GM18873 (cell line): ENCODE data around the gene VAV2.

ENCODE experiments used
- ATAC-seq: cut with Tn5 transposase; IDR thresholded peaks from one replicate; pipeline ENCODE4 v1.9.1; 2021; ENCODE audit warnings: mild to moderate bottlenecking, moderate library complexity, moderate number of reproducible peaks; ENCODE audit not compliant: unreplicated experiment, low FRiP score

Gene VAV2

DNA sequence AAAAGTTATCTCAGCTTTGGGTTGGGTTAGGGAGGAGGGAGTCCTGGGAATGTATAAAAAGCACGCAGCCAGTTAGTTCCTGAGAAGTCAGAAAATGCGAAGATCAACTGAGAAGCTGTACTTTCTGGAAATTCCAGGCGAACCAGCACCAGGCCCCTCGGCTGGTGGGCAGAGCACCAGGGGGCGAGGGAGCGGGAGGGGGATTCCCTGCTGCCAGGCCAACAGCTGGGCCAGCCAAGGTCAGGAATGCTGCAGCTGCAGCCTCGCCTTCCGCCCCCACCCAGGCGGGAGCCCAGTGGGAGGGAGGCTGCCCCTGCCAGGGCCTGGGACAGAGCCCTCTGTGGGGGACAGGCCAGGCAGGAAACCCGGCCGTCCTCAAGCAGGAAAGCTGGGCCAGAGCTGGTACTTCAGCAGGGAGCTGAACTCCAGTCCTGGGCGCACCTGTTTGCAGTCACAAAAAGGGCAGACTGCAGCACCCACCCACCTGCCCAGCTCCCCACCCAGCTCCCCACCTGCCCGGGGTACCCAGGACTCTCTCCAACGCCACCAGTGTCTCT is 35.5 kb downstream of the VAV2 start:
- ATAC-seq, result no peak

DNA sequence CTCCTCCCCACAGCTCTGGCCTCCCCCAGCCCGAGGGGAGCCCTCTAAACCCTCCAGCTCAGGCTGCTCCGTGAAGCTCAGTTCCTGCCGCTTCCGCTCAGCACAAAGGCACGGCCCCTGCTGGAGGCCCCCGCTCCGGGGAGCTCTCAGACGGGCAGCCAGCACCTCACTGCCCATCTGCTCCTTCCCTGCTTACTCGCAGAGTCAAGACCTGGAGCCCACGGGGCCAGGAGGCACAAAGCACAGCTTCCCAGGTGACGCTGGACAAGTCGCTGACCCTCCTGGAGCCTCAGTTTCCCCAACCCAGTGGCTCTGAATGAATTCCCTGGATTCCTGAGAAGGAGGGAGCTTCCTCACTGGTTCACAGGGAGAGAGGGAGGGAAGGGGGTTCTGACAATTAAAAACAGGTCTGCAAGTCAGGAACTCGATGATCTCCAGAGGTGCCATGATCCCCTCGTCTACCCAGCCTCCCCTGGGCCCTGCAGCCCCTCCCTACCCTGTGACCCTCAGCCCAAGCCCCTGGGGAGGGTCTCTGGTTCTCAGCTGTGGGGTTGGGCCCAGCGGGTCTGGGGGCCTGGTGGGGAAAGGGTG is 36.2 kb downstream of the VAV2 start:
- ATAC-seq, result no peak

GRCh38 chr9:133954862-133955529 is 37.1 kb downstream of the VAV2 start:
- ATAC-seq, result no peak

DNA sequence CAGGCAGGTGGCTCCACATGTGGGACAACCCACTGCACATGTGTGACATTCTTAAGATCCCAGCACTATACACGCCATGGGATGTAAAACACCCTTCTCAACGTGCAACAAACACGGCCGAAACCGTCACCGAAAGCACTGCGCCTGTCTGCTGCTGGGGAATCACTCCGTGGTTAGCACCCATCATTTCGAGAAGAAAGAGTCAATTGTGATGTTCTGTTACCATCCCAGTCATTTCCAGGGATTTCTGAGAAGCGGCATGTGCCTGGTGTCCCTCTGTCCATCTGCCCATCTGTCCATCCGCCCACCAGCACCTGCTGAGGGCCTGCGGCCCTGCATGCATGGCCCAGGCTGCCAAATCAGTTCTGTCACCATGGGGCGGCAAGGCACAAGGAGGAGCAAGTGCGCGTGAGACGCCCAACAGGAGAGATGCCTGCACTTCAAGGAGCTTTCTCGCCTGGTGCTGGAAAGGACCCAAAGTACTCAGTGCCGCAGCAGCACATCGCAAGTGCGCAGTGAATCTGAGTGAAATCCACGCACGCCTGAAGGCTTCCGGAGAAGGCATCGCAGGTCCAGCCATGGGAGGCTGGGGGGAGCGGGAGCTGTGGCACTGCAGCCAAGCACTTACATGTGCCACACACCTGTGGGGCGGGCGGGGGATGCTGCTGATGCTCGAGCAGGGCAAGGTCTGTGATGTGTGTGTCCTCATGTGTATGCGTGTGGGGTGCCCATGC is 38.0 kb downstream of the VAV2 start:
- ATAC-seq, result no peak

- ATAC-seq, result no peak
These were observed 38.5 kb downstream of the VAV2 start for GRCh38 chr9:133953621-133953975.

- ATAC-seq, result no peak
These were observed 39.2 kb downstream of the VAV2 start for GRCh38 chr9:133952598-133953550.

DNA sequence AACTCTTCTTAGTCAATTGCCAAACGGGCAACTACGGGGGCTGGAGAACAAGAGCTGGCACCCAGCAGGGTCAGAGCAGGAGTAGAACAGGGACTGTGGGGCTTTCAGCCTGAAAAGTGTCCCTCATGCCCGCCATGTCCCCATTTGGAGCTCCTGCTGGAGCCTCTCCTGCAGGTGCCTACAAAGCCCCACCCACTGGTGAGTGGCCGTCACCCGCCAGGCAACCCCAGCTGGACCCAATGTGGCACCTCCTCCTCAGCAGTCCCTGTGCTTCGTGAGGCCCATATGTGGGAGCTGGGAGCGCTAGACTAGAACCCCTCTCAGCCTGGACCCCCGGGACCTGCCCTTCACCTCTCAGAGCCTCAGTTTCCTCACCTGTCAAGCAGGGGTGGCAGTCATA is 40.9 kb downstream of the VAV2 start:
- ATAC-seq, result no peak

DNA sequence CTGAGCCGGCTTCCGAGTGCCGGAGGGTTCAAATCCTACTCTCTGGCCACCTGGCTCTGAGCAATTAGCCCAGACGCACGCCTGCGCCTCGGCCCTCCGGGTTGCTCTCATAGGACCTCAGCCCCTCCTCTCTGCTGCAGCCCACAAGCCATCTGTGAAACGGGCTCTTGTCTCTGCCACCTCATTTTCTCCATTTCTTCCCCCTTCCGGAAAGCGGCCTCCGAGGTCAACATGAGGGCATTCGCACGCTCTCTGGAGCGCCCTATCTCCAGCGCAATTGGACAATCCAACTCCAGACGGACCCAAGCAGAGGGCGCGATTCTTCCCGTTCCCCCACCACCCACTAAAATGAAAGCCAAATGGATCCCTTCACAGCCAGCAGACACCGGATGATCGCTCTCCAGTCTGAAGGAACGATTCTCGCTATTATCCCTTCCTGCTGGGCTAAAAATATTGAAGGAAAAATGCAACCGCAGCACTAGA is 41.5 kb downstream of the VAV2 start:
- no peak for ATAC-seq

DNA sequence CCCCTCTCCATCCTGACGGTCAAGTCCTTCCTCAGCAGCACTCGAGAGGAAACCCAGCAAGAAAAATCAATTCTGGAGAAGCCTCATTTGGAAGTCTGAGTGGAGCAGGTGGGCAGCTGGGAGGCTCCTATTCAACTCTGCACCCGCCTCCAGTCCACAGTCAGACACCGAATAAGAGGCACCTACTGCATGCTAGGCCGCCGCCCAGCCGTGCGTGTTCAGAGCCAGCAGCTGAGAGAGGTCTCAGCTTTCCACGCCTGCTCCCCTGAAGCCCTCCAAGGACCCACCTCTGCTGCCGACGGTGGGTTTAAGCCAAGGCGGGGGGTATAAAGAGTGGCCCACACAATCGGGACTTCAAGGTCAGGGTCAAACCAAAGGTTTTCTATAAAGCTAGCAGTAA is 41.9 kb downstream of the VAV2 start:
- no peak for ATAC-seq

DNA sequence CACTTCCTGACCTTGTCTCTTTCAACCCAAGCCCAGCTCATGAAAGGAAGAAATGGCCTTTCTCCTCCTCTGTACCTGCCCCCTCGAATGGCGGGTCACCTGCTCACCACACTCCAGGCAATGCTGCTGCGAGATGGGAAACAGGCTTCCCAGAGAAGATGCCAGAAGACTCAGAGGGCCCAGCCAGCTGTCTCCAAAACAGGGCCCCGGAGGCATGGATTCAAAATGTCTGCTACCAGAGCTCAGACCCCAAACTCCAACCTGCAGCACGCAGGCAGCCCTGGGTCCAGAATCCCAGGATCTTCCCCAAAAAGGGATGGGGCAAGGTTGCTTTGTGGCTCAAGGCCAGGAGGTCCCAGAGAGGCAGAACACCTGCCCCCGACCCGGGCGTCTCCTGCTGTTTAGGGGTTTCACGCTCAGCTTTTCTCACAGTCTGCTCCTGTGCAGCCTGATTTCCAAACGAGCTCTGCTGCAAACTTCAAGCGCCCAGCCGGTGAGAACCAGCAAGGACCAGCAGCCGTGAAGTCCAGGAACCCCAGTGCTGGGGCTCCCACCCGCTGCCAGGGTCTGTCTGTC is 42.5 kb downstream of the VAV2 start:
- ATAC-seq, result no peak

DNA sequence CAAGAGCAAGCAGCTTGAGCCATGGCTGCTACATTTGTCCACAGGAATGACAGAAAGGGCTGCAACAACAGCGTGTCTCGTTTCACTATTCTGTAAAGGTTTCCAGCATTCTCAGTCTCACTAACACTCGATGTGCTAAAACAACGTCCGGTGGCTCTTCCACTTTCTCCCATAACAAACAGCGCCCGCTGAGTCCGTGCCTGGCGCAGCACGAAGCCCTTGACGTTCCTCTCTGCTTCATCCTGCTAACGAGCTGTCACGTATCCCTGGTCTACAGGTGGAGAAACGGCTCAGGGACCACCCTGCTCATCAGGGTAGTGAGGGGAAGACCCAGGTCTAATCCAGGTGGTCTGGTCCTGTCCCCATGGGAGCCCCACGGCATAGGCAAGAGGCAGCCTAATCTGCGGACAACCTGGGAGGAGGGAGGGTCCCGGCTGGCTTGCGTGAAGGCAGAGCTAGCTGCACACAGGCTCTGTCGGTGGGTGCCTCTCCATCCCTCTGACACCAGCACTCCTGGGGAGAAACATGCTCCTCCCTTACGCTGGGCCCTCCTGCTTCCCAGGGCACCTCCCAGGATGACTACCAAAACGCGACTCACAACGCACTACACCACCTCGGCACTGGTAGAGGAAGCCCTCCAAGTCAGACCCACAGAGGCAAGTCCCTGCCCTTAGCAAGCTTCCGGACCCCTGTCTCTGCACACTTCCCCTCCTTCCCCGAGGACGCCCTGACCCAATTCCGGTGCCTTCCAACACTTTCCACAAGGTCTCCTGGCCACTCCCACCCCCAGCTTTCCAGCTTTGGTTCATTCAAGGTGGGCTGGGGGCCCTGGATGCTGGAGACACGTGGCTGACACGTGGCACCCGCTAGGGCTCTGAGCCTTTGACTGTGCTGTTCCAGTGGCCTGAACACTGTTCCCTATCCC is 43.3 kb downstream of the VAV2 start:
- ATAC-seq, result no peak

GRCh38 chr9:133948131-133948530 is 44.0 kb downstream of the VAV2 start:
- no peak for ATAC-seq

DNA sequence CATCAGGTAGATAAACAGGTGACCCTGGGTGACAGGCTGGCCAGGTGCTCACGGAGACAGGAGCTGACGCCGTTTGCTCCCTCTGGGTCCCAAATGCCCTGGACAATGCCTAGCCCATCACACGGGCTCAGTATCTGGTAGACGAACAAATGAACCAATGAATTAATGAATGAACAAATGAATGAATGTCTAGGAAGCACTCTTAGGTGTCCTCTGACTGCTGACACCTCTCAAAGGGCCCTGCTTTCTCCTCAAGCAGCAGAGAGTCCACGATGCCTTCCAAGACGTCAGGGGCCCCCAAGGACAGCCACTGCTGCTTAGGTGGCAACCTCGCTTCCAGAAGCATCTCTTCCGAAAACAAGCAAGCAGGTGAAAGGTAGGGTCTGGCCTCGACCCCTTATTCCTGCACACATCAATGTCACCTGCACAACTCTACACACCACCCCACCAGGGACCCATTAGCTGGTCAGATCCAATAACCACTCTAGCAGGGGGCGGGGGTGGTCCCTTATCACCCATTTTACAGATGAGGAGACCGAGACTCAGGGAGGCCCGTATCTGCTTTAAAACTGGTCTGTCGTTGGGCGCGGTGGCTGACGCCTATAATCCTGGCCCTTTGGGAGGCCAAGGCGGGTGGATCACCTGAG is 45.2 kb downstream of the VAV2 start:
- ATAC-seq, result no peak

DNA sequence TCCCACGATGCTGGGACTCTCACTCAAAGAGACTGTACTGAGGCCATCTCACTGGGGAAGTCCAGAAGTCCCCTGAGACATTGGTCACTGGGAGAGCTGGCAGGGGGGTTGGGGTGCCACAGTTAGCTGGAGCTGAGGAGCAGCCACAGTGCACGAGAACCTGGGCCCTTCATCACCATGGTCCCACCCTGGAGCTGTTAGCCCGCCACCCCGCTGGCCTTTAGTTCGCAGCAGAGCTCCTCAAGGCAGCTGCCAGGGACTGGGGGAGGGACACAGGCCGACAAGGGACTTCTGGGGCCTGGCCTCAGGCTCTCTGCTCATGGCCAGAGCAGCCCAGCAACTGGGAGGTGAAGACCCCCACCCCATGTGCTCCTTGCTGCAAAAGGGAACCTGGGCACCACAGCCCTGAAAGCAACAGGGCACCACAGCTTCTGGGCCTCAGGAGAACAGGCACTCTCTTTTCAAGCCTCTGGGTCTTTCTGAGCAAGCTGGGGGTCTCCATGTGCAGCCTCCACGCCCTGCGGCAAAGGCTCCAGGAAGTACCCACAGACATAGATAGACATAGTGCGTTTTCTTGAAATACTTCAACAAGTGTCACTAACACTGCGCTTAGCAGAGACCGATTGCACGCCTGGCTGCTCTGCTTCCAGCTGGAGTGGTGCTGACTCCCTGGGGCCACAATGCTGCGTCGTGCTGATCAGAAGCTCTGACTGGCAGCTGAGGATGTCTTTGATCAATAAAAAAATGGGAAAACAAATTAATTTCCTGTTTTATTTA is 46.0 kb downstream of the VAV2 start:
- no peak for ATAC-seq

- peak; percentile 37 for ATAC-seq
These were observed 46.7 kb downstream of the VAV2 start for GRCh38 chr9:133945314-133945975.

GRCh38 chr9:133944746-133945135 is 47.4 kb downstream of the VAV2 start:
- ATAC-seq, result no peak
